Measurements from ENCODE around the gene SPATC1L. TPM values are rescaled to one million over a fixed set of nuclear protein-coding genes. Genes with fewer than 3 reads are reported as not detected.

SPATC1L gene
- polyA plus RNA-seq, 1 donor from 2014 or later: 20.6 TPM

- no peaks in the 10 kb centered on the region for H3K79me2 ChIP-seq (replicated peaks; ENCODE audit: insufficient read depth, low read length)
Measured at GRCh38 chr21:46117586-46118315, 66.5 kb downstream of the SPATC1L start.

More at GRCh38 chr21:46117586-46118315, 66.5 kb downstream of the SPATC1L start:
- H3K9me3 ChIP-seq (ENCODE audit: low read length): no peaks in the 10 kb centered on the region
- no peak overlapping the region for H3K4me2 ChIP-seq (ENCODE audit: low read length)
- TF ChIP-seq POLR2AphosphoS5 (IDR thresholded peaks at IDR 0.05): no peak
- TF ChIP-seq TAF1 (IDR thresholded peaks at IDR 0.05; ENCODE audit: low read depth): no peak
- no peak for TF ChIP-seq SMC3 (conservative IDR thresholded peaks at IDR 0.05; ENCODE audit: poor library complexity)
- TF ChIP-seq CTCF (IDR thresholded peaks at IDR 0.05; ENCODE audit: poor library complexity, severe bottlenecking): no peak
- TF ChIP-seq REST (IDR thresholded peaks at IDR 0.05; ENCODE audit: borderline replicate concordance): no peak
- TF ChIP-seq EZH2 (IDR thresholded peaks at IDR 0.05; ENCODE audit: borderline replicate concordance, insufficient read depth, low read length, poor library complexity, severe bottlenecking): no peak
- no peak for TF ChIP-seq MXI1 (conservative IDR thresholded peaks at IDR 0.05; ENCODE audit: poor library complexity, severe bottlenecking)
- no peak for TF ChIP-seq EP300 (conservative IDR thresholded peaks at IDR 0.05; ENCODE audit: poor library complexity, severe bottlenecking)
- no peak for TF ChIP-seq RAD21 (conservative IDR thresholded peaks at IDR 0.05)
- no peak overlapping the region for H2AFZ ChIP-seq (ENCODE audit: low read depth, low read length)
- no peaks in the 10 kb centered on the region for H4K20me1 ChIP-seq (ENCODE audit: insufficient read depth)
- H3K27ac ChIP-seq (ENCODE audit: low read length): no peak overlapping the region
- no peaks in the 10 kb centered on the region for H3F3A ChIP-seq (ENCODE audit: insufficient read depth, low read length, poor library complexity, severe bottlenecking)
- no peaks in the 10 kb centered on the region for H3K9me2 ChIP-seq (ENCODE audit: insufficient read depth, low read length)
- H3K27me3 ChIP-seq (ENCODE audit: insufficient read depth, low read depth, low read length): no peaks in the 10 kb centered on the region
- no peaks in the 10 kb centered on the region for H3K36me3 ChIP-seq (ENCODE audit: insufficient read depth, low read length)
- no peak overlapping the region for H3K9ac ChIP-seq (ENCODE audit: low read length)
- H3K4me3 ChIP-seq (ENCODE audit: low read length): no peak overlapping the region
